H1 (cell line): ENCODE data around the gene HSF5. TPM values are rescaled to one million over a fixed set of nuclear protein-coding genes. Genes with fewer than 3 reads are reported as not detected.

Source experiments
- CTCF ChIA-PET: fragments of 300-600 bp; sonication (Branson Sonifier 250); formaldehyde crosslinking; loops from one replicate; lab custom pipeline; 2021; ENCODE audit not compliant: partially characterized antibody; lab: Charles Lee
- POLR2A ChIA-PET: fragments of 300-600 bp; sonication (Branson Sonifier 250); formaldehyde crosslinking; loops from one replicate; lab custom pipeline; 2021; ENCODE audit warnings: inconsistent platforms; ENCODE audit not compliant: partially characterized antibody; lab: Charles Lee
- DNase-seq, 2 experiments: peaks; one replicate each; pipeline versions ENCODE4 v3.0.0 to v3.0.0-alpha.2; 2010 to 2022; ENCODE audit warnings: low spot score in 2 of 2, low read depth in 1 of 2, mixed read lengths in 1 of 2
- FAIRE-seq: peaks from 2 replicates; lab custom pipeline; 2011; peaks lifted over from hg19 to GRCh38; lab: Jason Lieb, UNC
- H2AFZ ChIP-seq: 2 replicates; pipeline ENCODE4 v1.8.1; 2012; ENCODE audit warnings: low read length, inconsistent platforms
- H2AK5ac ChIP-seq: 2 replicates; pipeline ENCODE4 v1.6.1; 2013; ENCODE audit warnings: low read depth, low read length
- H2BK120ac ChIP-seq: replicated peaks from 2 replicates; pipeline ENCODE3; 2013; ENCODE audit warnings: low read depth, low read length, inconsistent platforms
- H2BK12ac ChIP-seq: 2 replicates; pipeline ENCODE4 v1.6.1; 2013; ENCODE audit warnings: low read depth, low read length
- H2BK15ac ChIP-seq: 2 replicates; pipeline ENCODE4 v1.6.1; 2013; ENCODE audit warnings: low read length
- H2BK20ac ChIP-seq: 2 replicates; pipeline ENCODE4 v1.6.1; 2013; ENCODE audit warnings: low read length
- H2BK5ac ChIP-seq: 2 replicates; pipeline ENCODE4 v1.6.1; 2013; ENCODE audit warnings: low read depth, low read length
- H3K14ac ChIP-seq: 2 replicates; pipeline ENCODE4 v1.6.1; 2013; ENCODE audit warnings: inconsistent platforms; ENCODE audit not compliant: insufficient read length
- H3K18ac ChIP-seq: 2 replicates; pipeline ENCODE4 v1.6.1; 2013; ENCODE audit warnings: low read length; ENCODE audit errors: extremely low read depth
- H3K23ac ChIP-seq: 2 replicates; pipeline ENCODE4 v1.6.1; 2013; ENCODE audit warnings: inconsistent platforms; ENCODE audit not compliant: insufficient read length
- H3K23me2 ChIP-seq: 2 replicates; pipeline ENCODE4 v1.6.1; 2013; ENCODE audit warnings: low read depth, low read length
- H3K27ac ChIP-seq: 2 replicates; pipeline ENCODE4 v1.6.1; 2011; ENCODE audit warnings: low read depth, low read length, inconsistent platforms
- H3K27me3 ChIP-seq, 4 experiments: replicated peaks in 1 of 4; 1 replicate in 1 of 4; 2 replicates in 3 of 4; pipeline versions ENCODE4 v1.6.1 to v1.8.1; 2011 to 2013; ENCODE audit warnings: low read length in 3 of 4, mild to moderate bottlenecking in 3 of 4, inconsistent platforms in 2 of 4, mixed read lengths in 2 of 4, moderate library complexity in 1 of 4; ENCODE audit not compliant: control insufficient read depth in 3 of 4, insufficient read depth in 3 of 4; ENCODE audit errors: extremely low read depth in 1 of 4
- H3K36me3 ChIP-seq, 4 experiments: 2 replicates each; pipeline versions ENCODE4 v1.6.1 to v1.8.1; 2011 to 2013; ENCODE audit warnings: mild to moderate bottlenecking in 4 of 4, low read length in 3 of 4, moderate library complexity in 2 of 4, control low read depth in 1 of 4, inconsistent platforms in 1 of 4; ENCODE audit not compliant: insufficient read depth in 4 of 4, control insufficient read depth in 2 of 4
- H3K4ac ChIP-seq: replicated peaks from 2 replicates; pipeline ENCODE3; 2013; ENCODE audit warnings: low read length, low read depth, mixed read lengths, inconsistent platforms; ENCODE audit not compliant: insufficient read length
- H3K4me1 ChIP-seq, 4 experiments: replicated peaks in 1 of 4; 1 replicate in 1 of 4; 2 replicates in 3 of 4; pipeline versions ENCODE4 v1.6.1 to v1.8.1; 2011 to 2013; ENCODE audit warnings: low read length in 3 of 4, inconsistent platforms in 2 of 4, mixed read lengths in 1 of 4; ENCODE audit not compliant: insufficient read depth in 4 of 4, control insufficient read depth in 3 of 4
- H3K4me2 ChIP-seq, 2 experiments: 2 replicates each; pipeline versions ENCODE4 v1.6.1 to v1.8.1; 2011 to 2013; ENCODE audit warnings: low read depth in 2 of 2, low read length in 2 of 2, control low read depth in 1 of 2, inconsistent platforms in 1 of 2, mild to moderate bottlenecking in 1 of 2; ENCODE audit not compliant: insufficient read depth in 1 of 2
- H3K4me3 ChIP-seq, 4 experiments: fragments of 200-600, 300-600 bp in 1 of 4; sonication (generic), shearing (Covaris generic), sonication (Bioruptor Twin) in 1 of 4; 2 replicates each; pipeline versions ENCODE4 v1.5.1 to v1.8.1; 2011 to 2016; ENCODE audit warnings: low read length in 4 of 4, low read depth in 3 of 4, control low read depth in 2 of 4, inconsistent platforms in 2 of 4, mild to moderate bottlenecking in 2 of 4, mixed read lengths in 1 of 4, moderate library complexity in 1 of 4; ENCODE audit not compliant: insufficient read depth in 2 of 4; ENCODE audit errors: extremely low read depth in 1 of 4
- H3K56ac ChIP-seq: replicated peaks from 2 replicates; pipeline ENCODE3; 2013; ENCODE audit warnings: low read depth, mild to moderate bottlenecking, mixed read lengths, low read length, inconsistent platforms; ENCODE audit not compliant: insufficient read length
- H3K79me1 ChIP-seq: 2 replicates; pipeline ENCODE4 v1.6.1; 2013; ENCODE audit warnings: low read depth, low read length, control low read depth
- H3K79me2 ChIP-seq, 2 experiments: 2 replicates each; pipeline versions ENCODE4 v1.6.1 to v1.8.1; 2012 to 2013; ENCODE audit warnings: low read length in 2 of 2, mild to moderate bottlenecking in 2 of 2, inconsistent platforms in 1 of 2; ENCODE audit not compliant: insufficient read depth in 2 of 2, control insufficient read depth in 1 of 2
- H3K9ac ChIP-seq, 4 experiments: replicated peaks in 1 of 4; 1 replicate in 1 of 4; 2 replicates in 3 of 4; pipeline versions ENCODE4 v1.6.1 to v1.8.1; 2011 to 2013; ENCODE audit warnings: low read depth in 3 of 4, low read length in 3 of 4, control low read depth in 2 of 4, mild to moderate bottlenecking in 2 of 4, moderate library complexity in 2 of 4, inconsistent platforms in 1 of 4; ENCODE audit errors: extremely low read depth in 1 of 4
- H3K9me3 ChIP-seq, 2 experiments: 2 replicates each; pipeline versions ENCODE4 v1.6.1 to v1.8.1; 2012 to 2013; ENCODE audit warnings: mild to moderate bottlenecking in 2 of 2, moderate library complexity in 2 of 2, control low read depth in 1 of 2, inconsistent platforms in 1 of 2, low read depth in 1 of 2, low read length in 1 of 2, mixed read lengths in 1 of 2; ENCODE audit not compliant: insufficient read depth in 2 of 2
- H4K20me1 ChIP-seq, 2 experiments: replicated peaks in 1 of 2; 2 replicates each; pipeline versions ENCODE3 to v1.8.1; 2011 to 2013; ENCODE audit warnings: inconsistent platforms in 2 of 2, low read length in 2 of 2, mild to moderate bottlenecking in 1 of 2; ENCODE audit not compliant: insufficient read depth in 2 of 2, control insufficient read depth in 1 of 2
- H4K5ac ChIP-seq: 2 replicates; pipeline ENCODE4 v1.6.1; 2013; ENCODE audit warnings: low read length, low read depth, mixed read lengths, inconsistent platforms; ENCODE audit not compliant: insufficient read length
- H4K8ac ChIP-seq: 2 replicates; pipeline ENCODE4 v1.8.0; 2013; ENCODE audit warnings: mild to moderate bottlenecking, moderate library complexity, low read length, inconsistent platforms; ENCODE audit not compliant: insufficient read depth; ENCODE audit errors: extremely low read depth
- H4K91ac ChIP-seq: replicated peaks from 2 replicates; pipeline ENCODE3; 2013; ENCODE audit warnings: low read length, mixed read lengths, inconsistent platforms; ENCODE audit not compliant: insufficient read length
- ATF3 ChIP-seq: IDR thresholded peaks from 2 replicates; pipeline ENCODE4 v1.6.1; 2011; ENCODE audit warnings: low read depth, mild to moderate bottlenecking, low read length; ENCODE audit not compliant: insufficient read depth
- CHD2 ChIP-seq: IDR thresholded peaks from 2 replicates; pipeline ENCODE4 v1.6.1; 2012; ENCODE audit warnings: low read length, improper control_type of control experiment
- FOSL1 ChIP-seq: IDR thresholded peaks from 2 replicates; pipeline ENCODE4 v1.6.1; 2011; ENCODE audit warnings: mild to moderate bottlenecking, low read depth, low read length, moderate library complexity; ENCODE audit not compliant: insufficient read depth
- NRF1 ChIP-seq: IDR thresholded peaks from 2 replicates; pipeline ENCODE4 v1.6.1; 2011; ENCODE audit warnings: mild to moderate bottlenecking, low read depth, low read length, improper control_type of control experiment
- SIN3A ChIP-seq, 2 experiments: IDR thresholded peaks in 1 of 2; conservative IDR thresholded peaks in 1 of 2; 2 replicates each; pipeline ENCODE4 v1.6.1; 2011 to 2012; ENCODE audit warnings: low read length in 2 of 2, improper control_type of control experiment in 1 of 2, low read depth in 1 of 2, mild to moderate bottlenecking in 1 of 2
- SIRT6 ChIP-seq: IDR thresholded peaks from one replicate; pipeline ENCODE4 v1.7.1; 2012; ENCODE audit warnings: low read length, inconsistent platforms
- SP4 ChIP-seq: IDR thresholded peaks from 2 replicates; pipeline ENCODE4 v1.6.1; 2012; ENCODE audit warnings: low read length, inconsistent platforms
- ZNF274 ChIP-seq: IDR thresholded peaks from 2 replicates; pipeline ENCODE4 v1.7.0; 2012; ENCODE audit warnings: low read length, borderline replicate concordance; ENCODE audit errors: extremely low read depth
- WGBS, 2 experiments: shearing (Covaris generic) in 1 of 2; methylation state at CpG; one replicate each; pipeline versions ENCODE4 v1.1.6 to v1.1.7; 2013 to 2015; ENCODE audit warnings: low lambda C conversion rate in 2 of 2, mixed read lengths in 2 of 2, inconsistent platforms in 1 of 2, low coverage in 1 of 2, missing lambda C conversion rate in 1 of 2; ENCODE audit not compliant: insufficient replicate concordance in 2 of 2, insufficient coverage in 1 of 2, insufficient read length in 1 of 2; ENCODE audit errors: extremely low coverage in 1 of 2, missing lambda C conversion rate in 1 of 2; 5-methylcytosine and 5-hydroxymethylcytosine counted together
- polyA plus RNA-seq, 7 experiments: library from polyadenylated mRNA; depleted of rRNA in 3 of 7; stranded (reverse) in 5 of 7; unstranded in 2 of 7; fragments of >200 nt in 5 of 7; fragments of 200-250 nt in 2 of 7; gene quantifications; 1 replicate in 5 of 7; 2 replicates in 1 of 7; 4 replicates in 1 of 7; pipeline versions ENCODE4 v1.2.1 to v1.2.3, GENCODE V29; 2011 to 2013; ENCODE audit warnings: missing spikeins in 2 of 7, mixed read lengths in 2 of 7
- total RNA-seq: library from RNA; stranded (reverse); fragmentation: NEBNext Ultra II Directional; extraction: Animal tissue kit (Norgen Biotek cat#: 25700); gene quantifications from 2 replicates; pipeline ENCODE4 v1.2.1, GENCODE V29; 2021

The HSF5 gene
- total and polyA plus RNA-seq, 2 of the 8 experiments (the other 6 are each of a cell fraction or from before 2014, with no cell fraction given) = not detected

- no peaks in the 10 kb centered on the region for H3K36me3 ChIP-seq
- no peak overlapping the region for H3K27ac ChIP-seq
- H3K18ac ChIP-seq = no peak overlapping the region
- no peak overlapping the region for H4K5ac ChIP-seq
- H3K4me3 ChIP-seq = no peak overlapping the region
- peaks cover 6 to 27% (median 19%) of the 10 kb centered on the region in 4 experiments; a peak in 6 of 7 replicates for H3K27me3 ChIP-seq
- H3K23me2 ChIP-seq = no peaks in the 10 kb centered on the region
- no peak overlapping the region for H3K56ac ChIP-seq
- H2AK5ac ChIP-seq = no peak overlapping the region
- H3K9ac ChIP-seq = no peak overlapping the region
- H4K20me1 ChIP-seq = no peaks in the 10 kb centered on the region
- H2BK15ac ChIP-seq = no peak overlapping the region
- peaks cover 0 to 2% (median under 1%) of the 10 kb centered on the region in 4 experiments; a peak in 2 of 7 replicates for H3K4me1 ChIP-seq
- no peak for TF ChIP-seq ATF3
- TF ChIP-seq SIRT6 = no peak
- TF ChIP-seq NRF1 = no peak
- TF ChIP-seq FOSL1 = no peak
- TF ChIP-seq SIN3A (conservative IDR thresholded peaks at IDR 0.05 in 1 of 2, IDR thresholded peaks at IDR 0.05 in 1 of 2; ENCODE audit: low read depth in 1 of 2, low read length in 2 of 2) = no peak
- no peak for TF ChIP-seq ZNF274
- no peak for TF ChIP-seq CHD2
- no peak for TF ChIP-seq SP4
- FAIRE-seq (no peak), DNase-seq (no peak)
- no peak overlapping the region for H3K4ac ChIP-seq
- H4K8ac ChIP-seq = no peak overlapping the region
- no peaks in the 10 kb centered on the region for H3K79me2 ChIP-seq
- no peaks in the 10 kb centered on the region for H3K79me1 ChIP-seq
- no peak overlapping the region for H2BK120ac ChIP-seq
- H3K4me2 ChIP-seq = no peak overlapping the region
- no peak overlapping the region for H3K14ac ChIP-seq
- ChIA-PET CTCF (interaction anchor here (0.9 to 1.6 kb wide), 3 partner anchors 23 to 57 kb away, joined by 4 to 5 read pairs (median 4); partner anchors contain the start of gene RNF43), POLR2A (interaction anchor here (1.2 to 1.7 kb wide), 2 partner anchors 10 to 89 kb away, joined by 3 read pairs; no protein-coding TSS in a partner anchor)
- H3K23ac ChIP-seq = no peak overlapping the region
- H2AFZ ChIP-seq = no peak overlapping the region
- 89% methylated on average over 3 of the region's 3 CpGs; no CpG with 5 or more reads in 1 of the 2 experiments for WGBS, 2 experiments
- no peaks in the 10 kb centered on the region for H3K9me3 ChIP-seq
- no peak overlapping the region for H2BK5ac ChIP-seq
- H2BK20ac ChIP-seq = no peak overlapping the region
- no peak overlapping the region for H4K91ac ChIP-seq
- H2BK12ac ChIP-seq = no peak overlapping the region
These were observed 93.5 kb downstream of the HSF5 start for GRCh38 chr17:58394534-58395223.
